ENCODE results near the gene PDE6A. TPM values are rescaled to one million over a fixed set of nuclear protein-coding genes. Genes with fewer than 3 reads are reported as not detected.
"Not testable (repeated sequence)": the region's sequence is repeated elsewhere in the genome, so short reads cannot be mapped to it uniquely, and the experiment has no call there.

Gene PDE6A
- total RNA-seq, 1 donor from 2014 or later = not detected

DNA sequence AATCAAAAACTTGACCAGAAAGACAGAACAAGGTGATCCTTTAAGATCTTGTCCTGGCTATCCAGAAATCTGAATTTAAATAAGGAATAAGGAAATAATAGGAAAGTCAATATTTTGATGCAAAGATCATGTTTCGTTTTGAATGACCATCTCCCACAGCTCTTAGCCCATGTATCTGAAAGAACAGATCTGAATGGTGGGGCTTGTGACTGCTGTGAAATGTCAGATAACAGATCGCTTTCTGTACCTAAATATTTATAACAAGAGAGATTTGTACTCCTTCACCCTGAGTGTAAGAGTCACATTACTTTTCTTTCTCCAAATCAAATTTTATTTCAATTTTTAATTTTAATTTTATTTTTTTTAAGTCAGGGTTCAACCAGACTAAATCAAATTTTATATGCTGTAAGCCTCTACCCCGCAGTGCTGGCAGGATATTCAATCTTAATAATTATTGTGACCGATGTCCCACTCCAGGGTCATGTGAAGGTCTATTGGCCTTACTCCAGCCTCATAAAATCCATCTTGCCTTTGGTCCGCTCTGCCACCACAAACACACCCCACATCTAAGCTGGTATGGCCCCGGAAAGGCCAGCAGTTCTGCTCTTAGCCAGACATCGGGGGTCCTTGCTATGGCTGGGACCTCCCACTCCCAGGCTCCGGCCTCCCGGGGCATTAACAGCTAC, 9.0 kb upstream of the PDE6A start:
- intact Hi-C loops (cut with micrococcal nuclease) = loop anchor here (10.0 kb wide), 1 partner anchor 831 kb away; no protein-coding TSS in a partner anchor

DNA sequence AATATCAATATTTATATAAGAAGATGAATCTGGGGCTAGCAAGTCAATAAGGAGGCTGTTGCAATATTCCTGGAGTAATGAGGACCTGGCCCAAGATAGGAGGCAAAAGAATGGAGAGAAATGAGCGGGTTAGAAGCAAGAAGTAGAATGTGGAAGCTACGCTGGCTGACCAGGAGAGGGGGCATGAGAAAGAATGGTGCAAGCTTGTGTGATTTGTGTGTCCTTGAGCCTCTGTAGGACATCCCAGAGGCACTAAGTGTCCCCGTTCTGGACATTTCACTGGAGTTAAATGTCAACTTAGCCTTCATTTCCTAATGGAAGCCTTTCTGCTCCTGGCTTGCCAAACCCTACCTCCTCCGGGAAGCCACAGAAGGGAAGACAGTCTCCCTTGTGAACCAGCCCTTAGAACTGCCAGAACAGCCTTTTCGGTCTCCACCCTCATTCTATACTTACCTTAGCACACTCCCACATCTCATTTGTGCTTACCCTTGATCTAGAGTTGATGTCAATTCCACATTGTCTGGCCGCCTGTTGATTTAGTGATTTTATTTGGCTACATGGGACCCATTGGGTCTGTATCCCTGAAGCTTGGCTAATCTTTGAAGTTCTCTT, 6.7 kb upstream of the PDE6A start:
- intact Hi-C loops (cut with micrococcal nuclease) = loop anchor here (10.0 kb wide), 1 partner anchor 834 kb away; no protein-coding TSS in a partner anchor

DNA sequence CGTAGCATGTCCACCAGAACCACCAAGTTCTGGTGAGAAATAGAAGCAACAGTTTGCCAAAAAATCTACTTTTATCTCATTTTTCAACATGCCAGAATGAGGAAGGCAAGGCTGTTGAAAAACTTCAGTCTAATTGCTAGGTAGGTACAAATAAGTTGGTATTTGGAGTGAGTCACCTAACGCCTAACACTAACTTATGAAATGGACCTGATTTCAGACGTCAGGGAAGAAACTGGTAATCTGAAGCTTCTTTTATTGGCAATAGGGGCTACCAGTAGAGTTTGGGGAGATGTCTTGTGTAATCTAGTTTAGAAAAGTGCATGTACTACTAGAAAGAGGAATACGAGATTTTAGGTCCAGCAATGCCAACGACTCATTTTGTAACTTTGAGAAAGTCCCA, 4.4 kb upstream of the PDE6A start:
- intact Hi-C loops (cut with micrococcal nuclease) = no loop called here

DNA sequence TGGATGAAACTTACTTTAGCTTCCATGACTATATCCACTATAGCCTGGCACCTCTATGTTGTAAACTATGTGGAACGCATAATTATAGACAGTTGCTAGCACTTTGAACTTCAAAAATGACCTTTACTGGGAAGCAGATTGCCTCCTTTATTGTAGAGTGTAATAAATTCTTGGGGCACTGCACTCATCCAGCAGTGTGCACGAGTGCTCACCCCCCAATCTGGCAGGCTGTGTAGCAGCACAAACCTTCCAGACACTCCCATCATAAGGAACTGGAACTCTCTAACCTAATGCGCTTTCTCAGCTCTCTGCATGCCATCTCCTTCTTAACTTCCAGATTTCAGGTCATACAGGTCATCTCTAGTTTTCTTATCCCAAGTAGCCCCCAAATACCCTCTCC, 1.5 kb upstream of the PDE6A start:
- intact Hi-C loops (cut with micrococcal nuclease) = no loop called here

DNA sequence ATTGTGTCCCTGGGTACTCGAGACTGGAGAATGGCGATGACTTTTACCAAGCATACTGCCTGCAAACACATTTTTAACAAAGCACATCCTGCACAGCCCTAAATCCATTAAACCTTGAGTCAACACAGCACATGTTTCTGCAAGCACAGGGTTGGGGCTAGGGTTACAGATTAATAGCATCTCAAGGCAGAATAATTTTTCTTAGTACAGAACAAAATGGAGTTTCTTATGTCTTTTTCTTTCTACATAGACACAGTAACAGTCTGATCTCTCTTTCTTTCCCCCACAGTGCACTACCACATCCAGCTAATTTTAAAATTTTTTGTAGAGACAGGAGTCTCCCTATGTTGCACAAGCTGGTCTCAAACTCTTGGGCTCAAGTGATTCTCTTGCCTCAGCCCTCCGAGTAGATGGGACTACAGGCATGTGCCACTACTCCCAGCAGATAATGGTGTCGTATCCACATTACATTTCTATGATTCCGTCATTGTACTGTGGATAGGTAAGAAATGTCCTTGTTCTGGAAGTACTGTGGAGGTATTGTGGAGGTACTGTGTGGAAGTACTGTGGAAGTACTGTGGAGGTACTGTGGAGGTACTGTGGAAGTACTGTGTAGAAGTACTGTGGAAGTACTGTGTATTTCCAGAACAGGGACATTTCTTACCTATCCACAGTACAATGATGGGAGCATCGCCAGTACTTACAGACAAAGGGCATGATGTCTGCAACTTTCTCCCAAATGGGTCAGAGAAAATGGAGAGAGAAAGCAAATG, 1.2 kb downstream of the PDE6A start:
- intact Hi-C loops (cut with micrococcal nuclease) = not testable (repeated sequence)

DNA sequence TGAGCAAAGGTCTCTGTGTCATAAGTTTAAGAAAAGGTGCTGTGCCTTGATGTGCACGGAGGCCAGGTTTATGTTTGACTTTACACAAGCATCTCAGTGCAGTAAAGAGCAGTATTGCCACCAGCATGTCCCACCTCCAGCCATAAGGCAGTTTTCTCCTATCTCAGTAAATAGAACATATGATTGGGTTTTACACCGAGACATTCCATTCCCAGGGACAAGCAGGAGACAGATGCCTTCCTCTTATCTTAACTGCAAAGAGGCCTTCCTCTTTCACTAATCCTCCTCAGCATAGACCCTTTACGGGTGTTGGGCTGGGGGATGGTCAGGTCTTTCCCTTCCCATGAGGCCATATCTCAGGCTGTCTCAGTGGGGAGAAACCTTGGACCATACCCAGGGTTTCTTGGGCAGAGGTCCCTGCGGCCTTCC, 1.8 kb downstream of the PDE6A start:
- intact Hi-C loops (cut with micrococcal nuclease) = not testable (repeated sequence)

DNA sequence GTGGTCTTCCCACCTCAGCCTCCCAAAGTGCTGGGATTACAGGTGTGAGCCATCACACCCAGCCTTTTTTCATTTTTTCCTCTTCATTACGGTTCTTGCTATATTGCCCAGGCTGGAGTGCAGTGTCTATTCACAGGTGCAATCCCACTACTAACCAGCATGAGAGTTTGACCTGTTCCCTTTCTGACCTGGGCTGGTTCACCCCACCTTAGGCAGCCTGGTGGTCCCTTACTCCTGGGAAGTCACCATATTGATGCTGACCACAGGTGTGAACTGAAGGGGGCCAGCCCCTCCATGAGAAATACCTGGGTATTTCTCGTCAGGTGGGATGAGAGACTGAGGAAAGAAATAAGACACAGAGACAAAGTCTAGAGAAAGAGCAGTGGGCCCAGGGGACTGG, 2.4 kb downstream of the PDE6A start:
- intact Hi-C loops (cut with micrococcal nuclease) = no loop called here

DNA sequence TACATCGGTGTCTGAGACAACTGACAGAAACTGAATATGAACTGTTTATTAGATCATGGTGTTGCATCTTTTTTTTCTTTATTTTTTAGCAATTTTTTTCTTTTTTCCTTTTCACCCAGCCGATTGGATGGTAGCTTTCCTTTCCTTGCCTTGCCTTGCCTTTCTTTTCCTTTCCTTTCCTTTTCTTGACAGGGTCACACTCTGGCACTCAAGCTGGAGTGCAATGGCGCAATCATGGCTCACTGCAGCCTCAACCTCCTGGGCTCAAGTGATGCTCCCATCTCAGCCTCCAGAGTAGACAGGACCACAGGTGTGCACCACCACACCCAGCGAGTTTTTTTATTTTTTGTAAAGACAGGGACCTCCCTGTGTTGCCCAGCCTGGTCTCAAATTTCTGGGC, 2.8 kb downstream of the PDE6A start:
- intact Hi-C loops (cut with micrococcal nuclease) = no loop called here

DNA sequence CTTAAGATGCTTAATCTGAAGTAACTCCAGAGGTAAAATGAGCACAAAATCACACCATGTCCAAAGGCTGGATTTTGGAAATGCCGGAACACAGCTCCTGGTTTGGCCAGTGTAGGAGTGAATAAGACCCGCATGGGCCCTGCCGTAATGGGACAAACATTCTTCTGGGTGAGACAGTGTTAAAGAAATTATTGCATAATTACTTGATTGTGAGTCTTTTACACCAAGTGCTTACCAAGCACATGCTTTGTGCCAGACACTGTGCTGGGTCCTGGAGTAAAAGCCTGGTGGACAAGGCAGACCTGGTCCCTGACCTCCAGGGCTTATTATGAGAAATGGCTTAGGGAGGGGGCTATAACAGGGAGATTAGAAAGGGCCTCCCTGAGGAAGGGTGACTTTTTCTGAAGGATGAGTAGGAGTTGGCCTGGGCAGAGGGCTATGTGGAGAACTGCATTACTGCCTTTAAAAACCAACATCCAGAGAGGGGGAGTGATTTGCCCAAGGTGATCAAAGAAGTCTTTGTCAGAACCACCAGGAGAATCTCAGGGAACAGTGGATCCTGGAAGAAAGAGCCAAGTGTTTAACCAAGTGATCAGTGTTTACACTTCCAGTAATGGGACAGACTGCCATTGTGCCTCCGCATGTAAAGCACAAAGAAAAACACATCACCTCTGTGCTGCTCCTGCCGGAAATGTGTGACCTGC, 3.5 kb downstream of the PDE6A start:
- intact Hi-C loops (cut with micrococcal nuclease) = no loop called here

DNA sequence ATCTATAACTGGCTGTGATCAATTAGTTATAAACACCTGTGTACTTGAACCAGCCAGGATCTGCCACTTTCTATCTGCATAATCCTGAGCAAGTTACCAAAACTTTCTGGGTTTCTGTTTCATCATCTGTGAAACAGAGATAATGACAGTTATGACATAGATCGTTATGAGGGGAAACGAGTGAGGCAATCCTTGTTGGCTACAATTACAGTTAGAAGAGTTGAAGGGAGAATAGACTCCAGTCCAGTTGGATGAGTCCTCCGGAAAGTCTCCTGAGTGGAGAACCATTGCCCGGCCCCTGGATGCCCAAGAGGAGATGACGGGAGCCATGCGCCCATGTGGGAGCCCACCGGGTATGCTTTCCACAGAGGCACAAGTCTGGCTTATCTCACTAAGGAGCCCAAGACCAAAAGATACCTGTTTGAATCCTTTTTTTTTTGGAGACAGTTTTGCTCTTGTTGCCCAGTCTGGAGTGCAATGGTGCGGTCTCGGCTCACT, 4.5 kb downstream of the PDE6A start:
- intact Hi-C loops (cut with micrococcal nuclease) = no loop called here

DNA sequence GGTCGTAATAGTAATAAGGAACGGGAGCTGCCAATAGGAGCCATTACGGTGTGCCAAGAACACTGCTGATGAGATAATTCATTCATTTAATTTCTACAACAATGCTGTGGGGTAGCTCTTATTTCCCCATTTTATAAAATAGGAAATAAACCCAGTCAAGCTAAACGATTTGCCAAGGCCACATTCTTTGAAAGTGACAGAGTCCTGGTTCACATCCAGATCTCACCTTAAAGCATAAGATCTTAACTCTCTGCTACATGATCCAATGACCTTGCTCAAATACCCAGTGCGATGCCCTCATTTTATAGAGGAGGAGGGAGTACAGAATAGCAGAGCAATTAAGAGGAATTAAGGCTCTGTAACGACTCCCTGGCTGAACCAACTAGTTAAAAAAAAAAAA, 5.0 kb downstream of the PDE6A start:
- intact Hi-C loops (cut with micrococcal nuclease) = no loop called here

DNA sequence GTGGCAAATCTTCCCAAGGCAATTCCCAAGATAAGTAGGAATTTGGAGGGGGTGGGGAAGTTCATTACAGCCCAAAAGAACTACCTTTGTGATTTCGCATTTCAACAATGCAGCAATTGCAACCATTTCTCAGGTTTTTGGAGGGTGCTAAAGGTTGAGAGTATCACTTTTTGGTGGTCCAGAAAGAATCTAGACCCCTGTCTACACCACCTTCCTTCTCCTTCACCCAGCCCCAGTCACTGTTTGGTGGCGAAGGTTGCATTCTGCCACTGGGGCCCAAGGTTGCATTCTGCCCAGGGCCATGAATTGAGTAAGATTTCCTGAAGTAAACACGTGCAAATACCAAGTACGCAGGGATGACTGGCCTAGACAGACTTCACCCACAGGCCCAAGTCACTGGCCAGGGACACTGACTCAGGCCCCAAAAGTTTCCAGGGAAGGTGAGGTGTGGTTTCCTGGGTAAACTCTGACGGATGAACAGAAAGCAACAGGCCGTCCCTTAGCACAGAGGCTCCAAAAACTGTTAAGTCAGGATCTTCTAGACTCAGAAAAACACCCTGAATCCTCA, 5.7 kb downstream of the PDE6A start:
- intact Hi-C loops (cut with micrococcal nuclease) = no loop called here

DNA sequence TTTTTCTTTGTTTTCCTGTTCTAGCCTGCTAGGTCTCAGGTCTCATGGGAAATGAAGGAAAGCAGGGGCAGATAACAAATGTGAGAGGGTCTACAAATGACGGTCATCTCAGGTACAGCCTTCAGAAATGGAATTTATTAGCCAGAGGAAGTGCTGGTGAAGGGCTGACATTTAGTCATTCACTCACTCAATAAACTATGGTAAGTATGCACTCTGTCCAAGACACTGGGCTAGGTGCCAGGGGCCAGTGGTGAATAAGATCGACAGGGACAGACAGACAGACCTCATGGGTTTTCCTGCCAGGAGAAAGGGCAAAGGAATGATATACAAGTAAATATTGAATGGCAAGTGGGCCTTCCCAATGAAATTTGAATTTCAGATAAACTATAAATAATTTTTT, 6.3 kb downstream of the PDE6A start:
- intact Hi-C loops (cut with micrococcal nuclease) = no loop called here

DNA sequence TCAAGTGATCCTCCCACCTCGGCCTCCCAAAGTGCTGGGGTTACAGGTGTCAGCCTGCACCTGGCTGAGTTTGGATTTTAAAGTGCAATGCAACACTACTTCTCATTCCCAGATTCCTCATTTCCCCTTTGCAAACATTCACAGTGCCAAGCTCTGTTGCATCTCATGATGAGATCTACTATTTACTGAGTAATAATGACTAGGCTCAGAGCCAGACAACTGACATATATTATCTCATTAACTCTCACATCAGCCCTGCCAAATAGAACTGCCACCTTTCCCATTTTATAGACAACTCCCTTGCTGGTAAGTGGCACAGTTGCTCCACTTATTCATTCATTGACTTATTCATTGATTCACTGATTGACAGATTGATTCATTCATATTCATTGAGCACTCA, 7.0 kb downstream of the PDE6A start:
- intact Hi-C loops (cut with micrococcal nuclease) = no loop called here

DNA sequence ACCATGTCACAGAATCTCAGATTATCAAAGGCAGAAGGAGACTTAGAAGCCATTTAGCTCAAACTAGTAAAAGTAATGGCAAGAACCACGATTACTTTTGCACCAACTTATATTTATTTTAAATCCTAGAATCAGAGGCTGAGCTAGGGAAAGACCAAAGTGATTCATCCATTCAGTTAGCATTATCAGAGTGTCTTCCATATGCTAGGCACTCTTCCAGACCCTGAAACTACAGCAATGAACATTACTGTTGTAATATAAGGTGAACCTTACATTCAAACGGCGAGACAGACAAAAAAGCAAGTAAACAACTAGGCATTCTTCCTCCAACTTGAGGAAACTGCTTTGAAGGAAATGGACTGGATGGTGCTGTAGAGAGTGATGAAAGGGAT, 7.9 kb downstream of the PDE6A start:
- intact Hi-C loops (cut with micrococcal nuclease) = no loop called here

DNA sequence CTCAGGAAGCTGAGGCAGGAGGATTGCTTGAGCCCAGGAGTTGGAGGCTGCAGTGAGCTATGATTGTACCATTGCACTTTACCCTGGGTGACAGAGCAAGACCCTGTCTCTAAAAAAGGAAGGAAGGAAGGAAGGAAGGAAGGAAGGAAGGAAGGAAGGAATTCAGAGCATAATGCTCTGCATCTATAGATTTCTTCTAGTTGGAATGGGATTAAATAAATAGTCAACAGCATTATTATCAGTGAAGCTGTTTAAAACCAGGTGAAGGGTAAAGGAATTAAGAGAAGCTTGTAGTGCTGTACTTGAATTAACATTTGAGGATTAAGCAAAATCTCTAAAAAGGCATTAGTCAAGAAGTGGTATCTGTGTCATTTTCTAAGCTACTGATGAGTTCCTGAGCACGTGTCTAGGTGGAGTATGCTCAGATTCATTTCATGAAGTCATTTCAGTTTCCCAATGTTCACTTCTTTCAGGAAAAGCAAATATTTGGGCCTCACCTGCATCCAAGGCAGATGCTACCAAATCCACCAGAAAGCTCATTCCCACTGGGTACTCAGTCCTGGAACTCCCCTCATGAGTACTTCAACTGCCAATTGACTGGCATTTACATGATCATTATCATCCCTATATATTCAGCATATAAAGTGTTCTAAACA, 8.4 kb downstream of the PDE6A start:
- intact Hi-C loops (cut with micrococcal nuclease) = no loop called here

DNA sequence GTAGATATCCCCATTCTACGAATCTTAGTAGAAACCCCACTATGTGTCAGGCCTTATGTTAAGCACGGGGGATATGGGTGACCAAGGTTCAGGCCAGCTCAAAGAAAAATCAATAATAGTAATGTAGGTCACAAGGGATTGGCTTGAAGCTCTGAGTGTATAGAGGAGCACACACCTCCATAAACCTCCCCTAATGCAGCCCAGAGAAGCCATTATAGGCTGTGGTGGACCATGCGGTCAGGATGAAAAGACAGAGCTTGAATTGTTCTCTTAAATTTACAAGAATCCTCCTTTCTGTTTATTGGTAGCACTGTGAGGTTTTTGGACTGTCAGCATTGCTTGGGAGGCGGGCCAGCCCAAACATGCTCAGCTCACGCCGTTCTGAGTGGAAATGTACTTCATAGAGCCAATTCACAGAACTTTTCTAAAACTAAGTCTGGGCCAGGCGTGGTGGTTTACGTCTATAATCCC, 9.1 kb downstream of the PDE6A start:
- intact Hi-C loops (cut with micrococcal nuclease) = no loop called here

DNA sequence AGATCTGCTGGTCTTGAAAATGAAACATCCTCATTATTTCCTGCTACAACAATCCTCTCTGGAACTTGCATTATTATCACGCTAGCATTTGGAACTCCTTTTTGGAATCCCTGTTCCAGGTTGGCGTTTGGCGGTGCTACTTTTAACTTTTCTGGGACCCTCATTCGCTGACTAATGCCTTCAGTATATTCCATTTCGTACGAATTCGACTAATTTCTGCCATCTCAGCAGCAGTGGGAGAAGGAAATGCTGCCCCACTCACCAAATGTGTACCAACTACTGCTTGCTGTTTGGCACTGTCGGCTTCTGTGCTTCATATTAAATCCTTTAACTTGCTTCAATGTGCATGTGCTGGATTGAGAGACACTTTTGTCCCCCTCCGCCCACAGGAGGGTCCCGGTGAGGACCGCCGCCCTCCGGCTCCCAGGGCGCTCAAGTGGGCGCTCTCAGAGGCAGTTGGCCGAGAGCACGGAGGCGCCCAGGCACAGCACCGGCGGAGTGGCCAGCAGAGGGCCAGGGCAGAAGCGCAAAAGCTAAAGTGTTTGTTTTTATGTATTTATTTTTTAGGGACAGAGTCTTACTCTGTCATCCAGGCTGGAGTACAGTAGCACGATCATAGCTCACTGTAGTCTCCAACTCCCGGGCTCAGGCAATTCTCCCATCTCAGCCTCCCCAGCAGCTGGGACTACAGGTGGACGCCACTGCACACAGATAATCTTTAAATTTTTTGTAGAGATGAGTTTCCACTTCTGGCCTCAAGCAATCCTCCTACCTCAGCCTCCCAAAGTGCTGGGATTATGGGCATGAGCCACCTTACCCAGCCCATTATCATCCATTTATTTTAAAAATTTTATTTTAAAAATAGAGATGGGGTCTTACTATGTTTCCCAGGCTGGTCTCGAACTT, 11.9 kb downstream of the PDE6A start:
- intact Hi-C loops (cut with micrococcal nuclease) = no loop called here

DNA sequence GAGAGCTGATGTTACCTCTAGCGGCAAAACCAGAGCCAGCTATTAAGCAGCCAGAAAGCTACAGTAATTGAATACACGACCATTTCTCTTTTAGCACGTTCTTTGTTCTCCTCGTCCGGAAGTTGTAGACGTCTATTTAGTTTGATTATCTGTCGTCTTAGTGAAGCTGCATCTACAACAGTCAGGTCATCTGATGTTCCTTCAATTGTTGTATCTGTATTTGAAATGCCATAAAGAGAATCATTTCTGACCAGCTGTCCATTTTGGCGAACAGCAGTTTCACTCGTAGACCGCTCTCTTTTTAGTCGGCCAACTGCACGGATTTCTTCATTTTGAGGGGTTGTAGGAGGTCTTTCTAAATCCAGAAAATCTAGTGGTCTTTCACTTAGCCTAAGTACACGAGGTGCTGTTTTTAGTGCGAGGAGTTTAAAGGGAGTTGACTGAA, 12.6 kb downstream of the PDE6A start:
- intact Hi-C loops (cut with micrococcal nuclease) = no loop called here
